A172 (cell line): ENCODE measurements around the gene ST6GALNAC2. TPM values are rescaled to one million over a fixed set of nuclear protein-coding genes. Genes with fewer than 3 reads are reported as not detected.
"Not testable (repeated sequence)": the region's sequence is repeated elsewhere in the genome, so short reads cannot be mapped to it uniquely, and the experiment has no call there.

Source experiments
- DNase-seq: peaks from one replicate; pipeline ENCODE4 v3.0.0-alpha.2; 2015; ENCODE audit warnings: low spot score
- total RNA-seq: library from RNA; depleted of rRNA; stranded (reverse); fragments of >200 nt; shearing (Covaris generic); gene quantifications from 2 replicates; pipeline ENCODE4 v1.2.3, GENCODE V29; 2014; rRNA removed

Gene ST6GALNAC2
- total RNA-seq, 1 experiment from 2014 or later, result 5.1 TPM

- no peak for DNase-seq
Observed at GRCh38 chr17:76528528-76529223, 57.0 kb downstream of the ST6GALNAC2 start.

DNA sequence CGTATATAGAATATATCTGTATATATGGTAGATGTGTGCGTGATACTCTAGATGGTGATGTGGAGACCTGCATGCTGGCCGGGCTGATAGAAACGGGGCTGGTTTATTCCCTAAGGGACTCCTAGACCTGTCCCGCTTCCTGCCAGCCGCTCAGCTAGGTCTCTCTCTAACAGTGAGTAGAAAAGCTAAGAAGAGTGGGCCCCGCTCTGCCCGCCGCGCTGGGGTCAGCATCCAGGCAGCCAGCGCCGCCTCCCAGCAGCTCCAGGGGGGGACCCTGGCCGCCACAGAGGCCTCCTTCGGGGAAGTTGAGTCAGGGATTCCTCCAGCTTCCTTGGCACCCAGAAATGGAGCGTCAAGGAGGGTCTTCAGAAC, 57.5 kb downstream of the ST6GALNAC2 start:
- no peak for DNase-seq

DNA sequence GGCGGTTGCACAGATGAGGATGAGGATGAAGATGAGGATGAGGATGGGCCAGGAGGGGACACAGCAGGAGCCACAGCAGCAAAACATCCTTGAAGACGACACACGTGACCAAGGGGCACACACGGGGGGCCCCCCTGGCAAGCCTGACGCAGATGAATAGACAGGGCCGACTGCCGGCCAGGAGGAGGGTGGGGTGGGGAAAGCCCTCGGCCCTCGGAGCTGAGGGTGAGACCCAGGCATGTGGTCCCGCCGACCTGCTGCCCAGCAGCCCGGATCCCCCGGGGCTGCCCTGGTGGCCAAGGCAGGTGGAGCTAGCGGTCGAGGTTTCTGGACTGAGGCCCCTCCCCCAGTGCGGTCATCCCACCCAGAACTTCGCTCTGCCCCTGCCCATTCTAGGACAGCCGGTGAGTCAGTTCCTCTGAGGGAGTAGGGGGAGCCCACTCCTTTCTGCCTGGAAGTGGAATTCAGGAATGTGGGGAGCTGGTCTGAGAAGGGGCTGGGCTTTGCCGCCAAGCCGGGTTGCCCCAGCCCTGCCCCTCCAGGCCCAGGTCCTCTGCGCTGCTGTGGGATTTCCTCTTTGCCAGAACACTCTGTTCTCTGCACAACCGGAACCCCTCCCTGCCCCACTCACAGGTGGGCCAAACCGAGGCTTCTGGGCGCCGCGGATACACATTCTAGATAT, 58.1 kb downstream of the ST6GALNAC2 start:
- peak; percentile 85 for DNase-seq

- DNase-seq, result not testable (repeated sequence)
Observed at GRCh38 chr17:76527016-76527415, 58.6 kb downstream of the ST6GALNAC2 start.

GRCh38 chr17:76525513-76525833, 60.2 kb downstream of the ST6GALNAC2 start:
- not testable (repeated sequence) for DNase-seq

- no peak for DNase-seq
Observed at GRCh38 chr17:76524598-76525512, 60.8 kb downstream of the ST6GALNAC2 start.

- DNase-seq, result peak; percentile 54
Observed at GRCh38 chr17:76523084-76524037, 62.3 kb downstream of the ST6GALNAC2 start.

GRCh38 chr17:76521683-76522082, 64.0 kb downstream of the ST6GALNAC2 start:
- not testable (repeated sequence) for DNase-seq

DNA sequence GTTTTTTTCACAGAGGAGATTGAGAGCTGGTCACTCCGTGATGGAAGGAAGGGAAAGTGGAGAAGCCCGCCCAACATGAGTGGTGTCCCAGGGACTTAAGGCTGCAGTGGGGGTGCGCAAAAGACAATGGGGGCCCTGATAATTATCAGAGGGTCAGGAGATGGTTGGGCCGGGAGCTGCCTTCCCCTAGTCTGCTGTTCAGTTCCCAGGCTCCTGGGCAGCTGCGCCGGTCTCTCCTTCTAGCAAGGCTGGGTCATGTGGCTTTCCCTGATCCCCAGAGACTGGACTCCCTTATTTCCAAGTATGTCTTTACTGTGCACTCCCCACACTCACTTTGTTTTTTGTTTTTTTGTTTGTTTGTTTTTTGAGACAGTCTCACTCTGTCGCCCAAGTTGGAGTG, 64.4 kb downstream of the ST6GALNAC2 start:
- no peak for DNase-seq

- DNase-seq, result no peak
Observed at GRCh38 chr17:76519048-76519966, 66.4 kb downstream of the ST6GALNAC2 start.

DNA sequence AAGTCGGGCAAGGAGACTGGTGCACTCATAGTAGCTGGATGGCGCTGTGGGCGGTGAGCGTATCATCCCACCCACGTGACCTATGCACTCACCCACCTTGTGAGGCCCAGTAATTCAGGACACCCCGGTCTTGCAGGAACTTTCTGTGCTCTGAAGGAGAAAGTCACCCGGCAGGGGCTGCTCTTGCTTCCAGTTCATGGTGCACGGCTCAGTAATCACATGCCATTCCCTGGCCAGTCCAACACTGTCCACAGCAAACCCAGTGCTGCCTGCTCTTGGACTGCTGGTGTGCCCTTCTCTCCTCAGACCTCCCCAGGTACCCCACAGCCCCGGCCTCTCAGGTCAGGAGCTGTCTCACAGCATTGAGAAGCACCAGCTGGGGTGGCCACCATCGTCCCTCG, 68.0 kb downstream of the ST6GALNAC2 start:
- DNase-seq, result no peak

Other genes with a start within 250 kb of the ST6GALNAC2 start
- 33.8 and 49.7 TPM in 2 replicates for gene PRPSAP1, start 231.9 kb downstream of the ST6GALNAC2 start, total RNA-seq
- 31.6 and 38.1 TPM in 2 replicates for gene SPHK1, start 201.3 kb downstream of the ST6GALNAC2 start, total RNA-seq
- gene UBE2O, start 132.7 kb downstream of the ST6GALNAC2 start, total RNA-seq, result 11.4 and 19.4 TPM in 2 replicates
- not detected in 2 replicates for gene AANAT, start 118.3 kb downstream of the ST6GALNAC2 start, total RNA-seq
- gene RHBDF2, start 84.4 kb downstream of the ST6GALNAC2 start, total RNA-seq, result 36.2 and 54.9 TPM in 2 replicates
- 0.05 and 1.1 TPM in 2 replicates for gene CYGB, start 48.2 kb downstream of the ST6GALNAC2 start, total RNA-seq
- not detected in 2 replicates for gene PRCD, start 45.8 kb downstream of the ST6GALNAC2 start, total RNA-seq
- not detected in 2 replicates for gene ST6GALNAC1, start 57.9 kb upstream of the ST6GALNAC2 start, total RNA-seq
- 187 and 223 TPM in 2 replicates for gene MXRA7, start 125.1 kb upstream of the ST6GALNAC2 start, total RNA-seq
- 40.5 and 46.8 TPM in 2 replicates for gene JMJD6, start 140.7 kb upstream of the ST6GALNAC2 start, total RNA-seq
- 38.6 and 45.5 TPM in 2 replicates for gene METTL23, start 141.0 kb upstream of the ST6GALNAC2 start, total RNA-seq
- gene SRSF2, start 151.5 kb upstream of the ST6GALNAC2 start, total RNA-seq, result 334 and 420 TPM in 2 replicates
- gene MFSD11, start 152.3 kb upstream of the ST6GALNAC2 start, total RNA-seq, result 24.9 and 30.4 TPM in 2 replicates